Progenitor cell of endocrine pancreas (in vitro differentiated cells): ENCODE data around the gene PGAP6. TPM values are rescaled to one million over a fixed set of nuclear protein-coding genes. Genes with fewer than 3 reads are reported as not detected.
"Not testable (repeated sequence)": the region's sequence is repeated elsewhere in the genome, so short reads cannot be mapped to it uniquely, and the experiment has no call there.

Source experiments
- DNase-seq: peaks from one replicate; pipeline ENCODE4 v3.0.0; 2021; ENCODE audit warnings: low spot score; ENCODE audit not compliant: unreplicated experiment
- H3K27ac Mint-ChIP-seq: 2 replicates; pipeline ENCODE4 v1.8.0; 2021; ENCODE audit warnings: mild to moderate bottlenecking, moderate library complexity, mixed read lengths
- H3K27me3 Mint-ChIP-seq: 2 replicates; pipeline ENCODE4 v1.8.0; 2021; ENCODE audit warnings: mixed read lengths
- H3K36me3 Mint-ChIP-seq: 2 replicates; pipeline ENCODE4 v1.8.0; 2022; ENCODE audit warnings: mixed read lengths; ENCODE audit not compliant: insufficient read depth
- H3K4me1 Mint-ChIP-seq: 2 replicates; pipeline ENCODE4 v1.8.0; 2021; ENCODE audit warnings: low read depth, mixed read lengths
- H3K4me3 Mint-ChIP-seq: 2 replicates; pipeline ENCODE4 v1.8.0; 2021; ENCODE audit warnings: low read depth, mild to moderate bottlenecking, moderate library complexity, mixed read lengths
- H3K9me3 Mint-ChIP-seq: 2 replicates; pipeline ENCODE4 v1.8.0; 2021; ENCODE audit warnings: low read depth, mixed read lengths
- total RNA-seq: library from RNA; stranded (reverse); gene quantifications from 2 replicates; pipeline ENCODE4 v1.2.1, GENCODE V29; 2021
- TF ChIP-seq, protein P1 (sequence below): fragments of 200-600 bp; sonication (generic); IDR thresholded peaks from one replicate; pipeline ENCODE4 v1.5.0; 2021; ENCODE audit warnings: antibody characterized with exemption, mild to moderate bottlenecking; ENCODE audit not compliant: unreplicated experiment

The PGAP6 gene
- total RNA-seq, 1 donor from 2014 or later = 92.9 TPM

DNA sequence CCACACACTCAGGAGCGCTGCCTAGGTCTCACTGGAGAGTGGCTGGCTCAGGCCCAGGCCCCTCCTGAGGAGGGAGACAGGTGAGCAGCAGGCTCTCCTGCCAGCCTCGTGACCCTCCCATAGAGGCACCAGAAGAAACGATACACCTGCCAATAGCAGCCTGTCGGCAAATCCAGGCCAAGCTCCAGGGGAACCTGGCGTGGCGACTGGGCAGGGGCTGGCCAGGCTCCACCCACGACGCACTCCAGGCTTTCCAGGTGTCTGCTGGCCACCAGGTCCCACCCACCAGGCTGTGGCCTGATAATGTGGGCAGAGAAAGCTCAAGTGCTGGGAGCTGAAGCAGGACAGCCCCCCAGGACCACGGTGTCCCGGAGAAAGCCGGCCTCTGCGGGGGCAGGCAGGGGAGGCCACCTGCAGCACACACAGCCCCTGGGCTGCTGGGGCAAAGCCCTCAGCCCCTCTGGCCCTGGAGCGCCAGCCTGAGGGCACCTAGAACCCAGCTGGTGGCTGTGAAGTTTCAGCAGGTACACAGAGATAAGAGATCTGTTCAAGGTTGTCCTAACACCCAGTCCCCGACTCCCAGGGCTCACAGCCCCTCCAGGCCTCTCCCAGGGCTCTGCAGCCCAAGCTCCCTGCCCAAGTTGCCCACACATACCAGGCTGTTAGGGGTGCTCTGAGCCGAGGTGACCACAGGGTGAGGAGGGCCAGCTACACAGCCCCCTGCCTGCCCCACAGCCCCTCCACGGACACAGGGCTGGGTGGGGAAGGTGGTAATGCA, 2.4 kb downstream of the PGAP6 start:
- DNase-seq = peak; percentile 69
- TF ChIP-seq, protein P1, sequence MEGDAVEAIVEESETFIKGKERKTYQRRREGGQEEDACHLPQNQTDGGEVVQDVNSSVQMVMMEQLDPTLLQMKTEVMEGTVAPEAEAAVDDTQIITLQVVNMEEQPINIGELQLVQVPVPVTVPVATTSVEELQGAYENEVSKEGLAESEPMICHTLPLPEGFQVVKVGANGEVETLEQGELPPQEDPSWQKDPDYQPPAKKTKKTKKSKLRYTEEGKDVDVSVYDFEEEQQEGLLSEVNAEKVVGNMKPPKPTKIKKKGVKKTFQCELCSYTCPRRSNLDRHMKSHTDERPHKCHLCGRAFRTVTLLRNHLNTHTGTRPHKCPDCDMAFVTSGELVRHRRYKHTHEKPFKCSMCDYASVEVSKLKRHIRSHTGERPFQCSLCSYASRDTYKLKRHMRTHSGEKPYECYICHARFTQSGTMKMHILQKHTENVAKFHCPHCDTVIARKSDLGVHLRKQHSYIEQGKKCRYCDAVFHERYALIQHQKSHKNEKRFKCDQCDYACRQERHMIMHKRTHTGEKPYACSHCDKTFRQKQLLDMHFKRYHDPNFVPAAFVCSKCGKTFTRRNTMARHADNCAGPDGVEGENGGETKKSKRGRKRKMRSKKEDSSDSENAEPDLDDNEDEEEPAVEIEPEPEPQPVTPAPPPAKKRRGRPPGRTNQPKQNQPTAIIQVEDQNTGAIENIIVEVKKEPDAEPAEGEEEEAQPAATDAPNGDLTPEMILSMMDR = no peak
- no peaks in the 10 kb centered on the region for H3K36me3 Mint-ChIP-seq

DNA sequence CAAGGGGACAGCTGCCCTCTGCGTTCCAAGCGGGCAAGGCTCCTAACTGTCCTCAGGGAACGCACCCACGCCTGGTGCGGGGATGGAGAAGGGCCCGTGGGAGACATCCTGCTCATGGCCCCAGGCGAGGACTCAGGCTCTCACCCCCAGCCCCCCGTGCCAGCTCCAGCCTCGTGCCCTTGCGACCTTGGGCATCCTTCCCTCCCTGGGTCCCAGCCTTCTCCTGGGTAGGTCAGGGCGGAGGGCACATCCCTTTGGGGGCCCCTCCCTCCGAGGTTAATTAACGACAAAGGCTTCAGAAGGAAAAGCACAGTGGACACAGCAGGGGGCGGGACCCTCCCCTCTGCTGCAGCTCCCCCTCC, 3.0 kb downstream of the PGAP6 start:
- Mint-ChIP-seq H3K4me1 (peaks cover 23% of the 10 kb centered on the region), H3K27me3 (no peaks in the 10 kb centered on the region), H3K36me3 (peaks cover 1% of the 10 kb centered on the region), H3K9me3 (no peaks in the 10 kb centered on the region), H3K27ac (peak overlapping the region; percentile 33), H3K4me3 (no peak overlapping the region)
- no peak for DNase-seq
- TF ChIP-seq, protein P1 = no peak

More for the DNA sequence above, 2.4 kb downstream of the PGAP6 start:
- H3K4me1 Mint-ChIP-seq = peaks cover 26% of the 10 kb centered on the region
- H3K9me3 Mint-ChIP-seq = no peaks in the 10 kb centered on the region
- H3K4me3 Mint-ChIP-seq = peak overlapping the region; percentile 70
- H3K27me3 Mint-ChIP-seq = no peaks in the 10 kb centered on the region
- H3K27ac Mint-ChIP-seq = peak overlapping the region; percentile 85

GRCh38 chr16:378113-378820, 3.5 kb downstream of the PGAP6 start:
- DNase-seq = peak; percentile 10
- H3K36me3 Mint-ChIP-seq, H3K9me3 Mint-ChIP-seq, H3K27ac Mint-ChIP-seq, H3K4me3 Mint-ChIP-seq, H3K27me3 Mint-ChIP-seq: not testable (repeated sequence)
- peaks cover 18% of the 10 kb centered on the region for H3K4me1 Mint-ChIP-seq

DNA sequence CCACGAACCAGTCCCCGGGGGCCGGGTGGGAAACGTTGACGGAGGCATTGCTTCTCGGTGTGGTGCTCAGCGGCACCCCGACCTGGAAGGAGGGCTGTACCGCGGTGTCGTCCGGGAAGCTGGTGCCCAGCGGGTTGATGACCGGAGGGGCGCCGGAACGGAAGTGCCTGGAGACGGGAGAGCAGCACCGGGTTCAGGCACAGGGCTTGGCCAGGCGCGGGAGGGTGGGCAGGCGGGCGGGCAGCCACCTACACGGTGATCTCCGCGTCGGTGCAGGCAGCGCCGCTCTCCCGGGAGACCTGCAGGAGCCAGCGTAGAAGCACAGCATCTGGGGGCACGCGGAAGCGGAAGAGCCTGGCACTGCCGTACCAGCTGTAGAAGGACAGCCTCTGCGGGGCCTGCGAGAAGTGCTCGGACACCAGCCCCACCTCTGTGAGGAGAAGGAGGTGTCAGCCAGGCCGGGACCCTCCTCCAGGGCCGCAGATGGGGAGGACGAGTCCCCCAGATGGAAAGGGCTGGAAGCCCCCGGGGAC, 4.3 kb downstream of the PGAP6 start:
- Mint-ChIP-seq H3K4me1 (peaks cover 14% of the 10 kb centered on the region), H3K4me3 (no peak overlapping the region), H3K27me3 (no peaks in the 10 kb centered on the region), H3K36me3 (peaks cover 3% of the 10 kb centered on the region), H3K9me3 (no peaks in the 10 kb centered on the region), H3K27ac (no peak overlapping the region)
- DNase-seq = no peak
- TF ChIP-seq, protein P1 = no peak

DNA sequence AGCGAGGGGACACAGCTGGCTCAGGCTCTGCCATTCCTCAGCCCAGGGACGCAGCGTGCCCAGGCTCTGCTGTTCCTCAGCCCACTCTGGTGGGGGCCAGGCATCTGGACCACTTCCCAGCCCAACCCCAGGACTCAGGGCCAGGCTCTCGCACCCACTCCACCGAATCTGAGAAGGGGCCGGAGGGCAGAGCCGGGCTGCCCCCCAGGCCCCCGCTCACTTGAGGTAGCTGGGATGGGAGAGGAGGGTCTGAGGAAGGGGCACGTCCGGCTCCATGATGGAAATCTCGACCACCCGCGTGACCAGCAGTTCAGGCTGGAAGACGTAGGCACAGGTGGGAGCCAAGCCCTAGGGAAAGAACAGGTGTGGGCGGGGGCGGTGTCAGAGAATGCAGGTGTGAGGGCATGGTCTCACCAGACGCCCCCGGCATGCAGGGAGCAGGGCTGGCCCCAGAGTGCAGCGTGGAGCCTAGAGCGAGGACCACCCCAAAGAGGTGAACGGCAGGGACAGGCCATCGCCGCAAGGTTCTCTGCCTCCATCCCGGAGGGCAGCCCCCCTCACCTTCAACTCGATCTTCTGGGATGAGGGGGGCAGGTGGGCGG, 4.9 kb downstream of the PGAP6 start:
- TF ChIP-seq, protein P1 = no peak
- Mint-ChIP-seq H3K9me3 (no peaks in the 10 kb centered on the region), H3K4me3 (no peak overlapping the region), H3K27me3 (no peaks in the 10 kb centered on the region), H3K36me3 (peaks cover 3% of the 10 kb centered on the region), H3K4me1 (peaks cover 13% of the 10 kb centered on the region), H3K27ac (no peak overlapping the region)
- no peak for DNase-seq
